Right atrium auricular region (tissue), 2 donors: ENCODE data around the gene TTLL9. TPM values are rescaled to one million over a fixed set of nuclear protein-coding genes. Genes with fewer than 3 reads are reported as not detected.

ENCODE experiments used
- DNase-seq: peaks from one replicate; pipeline ENCODE4 v3.0.0-alpha.2; 2019; ENCODE audit warnings: low spot score
- H3K27ac ChIP-seq, 2 donors: fragments of 200-600 bp; sonication (generic); 1 replicate in 1 of 2; 2 replicates in 1 of 2; pipeline ENCODE4 v1.5.1; 2016 to 2019
- H3K27me3 ChIP-seq, 2 donors: fragments of 200-600 bp; sonication (generic); one replicate each; pipeline versions ENCODE4 v1.5.1 to v1.6.0; 2017 to 2019
- H3K36me3 ChIP-seq: fragments of 200-600 bp; sonication (generic); one replicate; pipeline ENCODE4 v1.5.1; 2016
- H3K4me1 ChIP-seq, 2 donors: fragments of 200-600 bp; sonication (generic); one replicate each; pipeline versions ENCODE4 v1.5.1 to v1.6.0; 2017 to 2019
- H3K4me3 ChIP-seq, 2 donors: fragments of 200-600 bp; sonication (generic); 1 replicate in 1 of 2; 2 replicates in 1 of 2; pipeline ENCODE4 v1.5.1; 2017 to 2019; ENCODE audit warnings: mild to moderate bottlenecking in 1 of 2, moderate library complexity in 1 of 2
- H3K9me3 ChIP-seq, 2 donors: fragments of 200-600 bp; sonication (generic); one replicate each; pipeline ENCODE4 v1.5.1; 2019
- CTCF ChIP-seq, 2 donors: fragments of 200-600 bp; sonication (generic); IDR thresholded peaks; one replicate each; pipeline ENCODE4 v1.5.1; 2019; ENCODE audit warnings: antibody characterized with exemption in 2 of 2
- total RNA-seq, 2 donors: library from RNA; depleted of rRNA; stranded (reverse); fragments of >200 nt; gene quantifications; one replicate each; pipeline ENCODE4 v1.1.0, GENCODE V29; 2016

The TTLL9 gene
- total RNA-seq, 2 donors from 2014 or later: not detected

GRCh38 chr20:31831211-31831610 lies 39.2 kb upstream of the TTLL9 start:
- no peak for TF ChIP-seq CTCF (IDR thresholded peaks at IDR 0.05)
- Histone ChIP-seq H3K36me3 (no peaks in the 10 kb centered on the region), H3K27me3 (no peaks in the 10 kb centered on the region), H3K27ac (no peak overlapping the region), H3K4me3 (no peak overlapping the region), H3K9me3 (no peaks in the 10 kb centered on the region), H3K4me1 (peaks cover 0 to 17% of the 10 kb centered on the region in 2 donors)
- no peak for DNase-seq

GRCh38 chr20:31831771-31832306 lies 38.6 kb upstream of the TTLL9 start:
- H3K4me3 ChIP-seq: no peak overlapping the region
- no peaks in the 10 kb centered on the region for H3K36me3 ChIP-seq
- H3K4me1 ChIP-seq: peaks cover 0 to 23% of the 10 kb centered on the region in 2 donors
- no peaks in the 10 kb centered on the region for H3K27me3 ChIP-seq
- no peak overlapping the region for H3K27ac ChIP-seq
- TF ChIP-seq CTCF (IDR thresholded peaks at IDR 0.05): no peak
- no peaks in the 10 kb centered on the region for H3K9me3 ChIP-seq
- DNase-seq: no peak

- Histone ChIP-seq H3K27ac (peak overlapping the region in 1 of 2 donors; percentile 53), H3K4me1 (peaks cover 0 to 38% of the 10 kb centered on the region in 2 donors), H3K27me3 (no peaks in the 10 kb centered on the region), H3K36me3 (no peaks in the 10 kb centered on the region), H3K9me3 (no peaks in the 10 kb centered on the region), H3K4me3 (no peak overlapping the region)
- DNase-seq: peak; percentile 78
- peak; percentile 75 to 84 for TF ChIP-seq CTCF (IDR thresholded peaks at IDR 0.05)
Observed at GRCh38 chr20:31833130-31833930, 37.1 kb upstream of the TTLL9 start.

GRCh38 chr20:31833931-31834521 lies 36.4 kb upstream of the TTLL9 start:
- Histone ChIP-seq H3K27me3 (no peaks in the 10 kb centered on the region), H3K9me3 (no peaks in the 10 kb centered on the region), H3K4me3 (no peak overlapping the region), H3K4me1 (peaks cover 0 to 43% of the 10 kb centered on the region in 2 donors), H3K36me3 (no peaks in the 10 kb centered on the region), H3K27ac (peak overlapping the region in 1 of 2 donors; percentile 53)
- TF ChIP-seq CTCF (IDR thresholded peaks at IDR 0.05): no peak
- no peak for DNase-seq

- peak overlapping the region; percentile 24 to 61 for H3K27ac ChIP-seq
- no peak for TF ChIP-seq CTCF (IDR thresholded peaks at IDR 0.05)
- no peak for DNase-seq
Observed at GRCh38 chr20:31835554-31835953, 34.9 kb upstream of the TTLL9 start.

More at GRCh38 chr20:31835554-31835953, 34.9 kb upstream of the TTLL9 start:
- Histone ChIP-seq H3K36me3 (no peaks in the 10 kb centered on the region), H3K9me3 (no peaks in the 10 kb centered on the region), H3K4me1 (peaks cover 0 to 43% of the 10 kb centered on the region in 2 donors), H3K27me3 (no peaks in the 10 kb centered on the region), H3K4me3 (no peak overlapping the region)
